Measurements from ENCODE around the gene HS3ST3B1.

Gene HS3ST3B1

GRCh38 chr17:14336418-14336817 is 35.5 kb downstream of the HS3ST3B1 start:
- H3K4me1 ChIP-seq (ENCODE audit: control insufficient read depth, insufficient read depth, low read length, poor library complexity, severe bottlenecking), result peaks cover 5% of the 10 kb centered on the region
- no peaks in the 10 kb centered on the region for H3K36me3 ChIP-seq (ENCODE audit: control insufficient read depth, insufficient read depth, low read length)
- H3K27ac ChIP-seq (ENCODE audit: low read depth, low read length, severe bottlenecking), result no peak overlapping the region
- H3K9me3 ChIP-seq (ENCODE audit: control insufficient read depth, low read length), result no peaks in the 10 kb centered on the region
- H3K4me3 ChIP-seq (ENCODE audit: extremely low read depth, insufficient read depth, low read length, poor library complexity, severe bottlenecking), result no peak overlapping the region
- WGBS, 2 experiments (ENCODE audit: insufficient coverage in 2 of 2), result 91 to 100% methylated on average over 2 to 4 of the region's 4 CpGs

DNA sequence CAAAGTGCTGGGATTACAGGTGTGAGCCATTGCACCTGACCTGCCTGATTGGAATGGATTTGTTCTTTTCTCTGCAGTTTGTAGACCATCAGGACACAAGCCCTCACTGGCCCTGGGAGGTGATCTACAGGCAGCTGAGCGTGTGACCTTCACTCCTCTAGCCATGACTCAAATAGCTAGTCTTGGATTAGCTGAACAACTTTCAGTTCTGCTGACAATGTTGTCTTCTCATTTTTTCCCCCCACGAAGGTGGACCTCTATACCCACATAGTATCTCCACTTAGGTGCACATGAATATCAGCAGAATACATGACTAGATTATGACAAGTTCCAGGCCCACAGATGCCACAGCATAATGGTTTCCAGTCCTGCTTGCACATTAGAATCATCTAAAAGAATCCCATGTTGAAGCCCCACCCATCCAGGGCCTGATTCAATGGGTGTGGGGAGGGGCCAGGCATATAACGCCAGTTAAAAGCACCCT is 36.8 kb downstream of the HS3ST3B1 start:
- 93% methylated on average over 3 of the region's 3 CpGs for WGBS, 2 experiments (ENCODE audit: insufficient coverage in 2 of 2)
- Histone ChIP-seq H3K4me1 (ENCODE audit: control insufficient read depth, insufficient read depth, low read length, poor library complexity, severe bottlenecking) (no peaks in the 10 kb centered on the region), H3K27ac (ENCODE audit: low read depth, low read length, severe bottlenecking) (no peak overlapping the region), H3K9me3 (ENCODE audit: control insufficient read depth, low read length) (no peaks in the 10 kb centered on the region), H3K4me3 (ENCODE audit: extremely low read depth, insufficient read depth, low read length, poor library complexity, severe bottlenecking) (no peak overlapping the region), H3K36me3 (ENCODE audit: control insufficient read depth, insufficient read depth, low read length) (no peaks in the 10 kb centered on the region)

- H3K9me3 ChIP-seq (ENCODE audit: control insufficient read depth, low read length), result no peaks in the 10 kb centered on the region
- H3K27ac ChIP-seq (ENCODE audit: low read depth, low read length, severe bottlenecking), result no peak overlapping the region
- H3K36me3 ChIP-seq (ENCODE audit: control insufficient read depth, insufficient read depth, low read length), result peaks cover 7% of the 10 kb centered on the region
- H3K4me1 ChIP-seq (ENCODE audit: control insufficient read depth, insufficient read depth, low read length, poor library complexity, severe bottlenecking), result no peaks in the 10 kb centered on the region
- H3K4me3 ChIP-seq (ENCODE audit: extremely low read depth, insufficient read depth, low read length, poor library complexity, severe bottlenecking), result no peak overlapping the region
- 69 to 92% methylated on average over 6 to 7 of the region's 12 CpGs for WGBS, 2 experiments (ENCODE audit: insufficient coverage in 2 of 2)
Observed at GRCh38 chr17:14340857-14341754, 40.2 kb downstream of the HS3ST3B1 start.

DNA sequence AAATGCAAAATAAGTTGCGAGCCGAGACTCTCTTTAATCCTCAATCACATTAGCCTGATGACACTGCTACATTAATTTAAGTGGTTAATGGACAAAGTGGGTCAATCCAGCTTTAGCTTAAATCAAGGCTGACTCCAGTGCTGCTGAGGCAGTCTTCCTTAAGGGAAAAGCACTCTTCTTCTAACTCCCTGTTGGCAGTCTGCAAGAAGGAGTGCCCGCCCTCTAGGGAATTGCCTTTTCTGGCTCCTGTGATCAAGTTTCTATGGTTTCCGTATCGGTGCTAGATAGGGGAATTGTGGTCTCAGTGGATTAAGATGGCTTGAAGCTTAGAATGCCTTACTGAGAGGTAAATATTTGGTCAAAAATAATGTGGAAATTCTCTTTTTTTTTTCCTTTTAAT is 41.0 kb downstream of the HS3ST3B1 start:
- H3K9me3 ChIP-seq (ENCODE audit: control insufficient read depth, low read length), result no peaks in the 10 kb centered on the region
- H3K4me1 ChIP-seq (ENCODE audit: control insufficient read depth, insufficient read depth, low read length, poor library complexity, severe bottlenecking), result no peaks in the 10 kb centered on the region
- H3K27ac ChIP-seq (ENCODE audit: low read depth, low read length, severe bottlenecking), result no peak overlapping the region
- H3K4me3 ChIP-seq (ENCODE audit: extremely low read depth, insufficient read depth, low read length, poor library complexity, severe bottlenecking), result no peak overlapping the region
- WGBS, 2 experiments (ENCODE audit: insufficient coverage in 2 of 2), result 55 to 69% methylated on average over 3 to 5 of the region's 5 CpGs
- H3K36me3 ChIP-seq (ENCODE audit: control insufficient read depth, insufficient read depth, low read length), result peaks cover 7% of the 10 kb centered on the region

DNA sequence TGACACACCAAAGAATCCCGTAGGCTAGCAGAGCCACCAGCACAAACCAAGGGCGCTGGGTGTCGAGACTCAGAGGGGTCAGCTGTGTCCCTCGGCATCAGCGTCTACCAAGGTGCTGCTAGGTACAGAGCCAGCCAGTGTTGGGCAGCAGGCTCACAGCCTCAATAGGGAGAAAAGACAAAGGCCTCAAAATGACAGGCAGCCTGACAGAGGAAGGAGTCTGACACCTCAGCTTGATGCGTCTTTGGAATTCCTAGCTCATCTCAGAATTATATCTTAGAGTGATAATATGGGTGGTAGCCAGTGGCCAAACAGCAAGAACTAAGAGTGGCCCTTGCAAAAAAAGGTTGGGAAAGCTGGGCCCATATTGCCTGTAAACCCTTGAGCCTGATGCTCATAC is 45.9 kb downstream of the HS3ST3B1 start:
- Histone ChIP-seq H3K36me3 (ENCODE audit: control insufficient read depth, insufficient read depth, low read length) (peaks cover 7% of the 10 kb centered on the region), H3K27ac (ENCODE audit: low read depth, low read length, severe bottlenecking) (no peak overlapping the region), H3K9me3 (ENCODE audit: control insufficient read depth, low read length) (no peaks in the 10 kb centered on the region)

GRCh38 chr17:14351493-14351892 is 50.6 kb downstream of the HS3ST3B1 start:
- peaks cover 4% of the 10 kb centered on the region for H3K9me3 ChIP-seq (ENCODE audit: control insufficient read depth, low read length)
- no peaks in the 10 kb centered on the region for H3K36me3 ChIP-seq (ENCODE audit: control insufficient read depth, insufficient read depth, low read length)
- 95 to 96% methylated on average over 3 of the region's 3 CpGs for WGBS, 2 experiments (ENCODE audit: insufficient coverage in 2 of 2)
- H3K4me1 ChIP-seq (ENCODE audit: control insufficient read depth, insufficient read depth, low read length, poor library complexity, severe bottlenecking), result no peaks in the 10 kb centered on the region
- H3K27ac ChIP-seq (ENCODE audit: low read depth, low read length, severe bottlenecking), result no peak overlapping the region
- H3K4me3 ChIP-seq (ENCODE audit: extremely low read depth, insufficient read depth, low read length, poor library complexity, severe bottlenecking), result no peak overlapping the region

More for the DNA sequence above, 45.9 kb downstream of the HS3ST3B1 start:
- WGBS, 2 experiments (ENCODE audit: insufficient coverage in 2 of 2), result 85 to 91% methylated on average over 5 of the region's 6 CpGs
- Histone ChIP-seq H3K4me3 (ENCODE audit: extremely low read depth, insufficient read depth, low read length, poor library complexity, severe bottlenecking) (no peak overlapping the region), H3K4me1 (ENCODE audit: control insufficient read depth, insufficient read depth, low read length, poor library complexity, severe bottlenecking) (no peaks in the 10 kb centered on the region)

GRCh38 chr17:14352136-14352535 is 51.3 kb downstream of the HS3ST3B1 start:
- no peaks in the 10 kb centered on the region for H3K4me1 ChIP-seq (ENCODE audit: control insufficient read depth, insufficient read depth, low read length, poor library complexity, severe bottlenecking)
- no peaks in the 10 kb centered on the region for H3K36me3 ChIP-seq (ENCODE audit: control insufficient read depth, insufficient read depth, low read length)
- 100% methylated on average over 1 of the region's 2 CpGs; no CpG with 5 or more reads in 1 of the 2 experiments for WGBS, 2 experiments (ENCODE audit: insufficient coverage in 2 of 2)
- no peak overlapping the region for H3K27ac ChIP-seq (ENCODE audit: low read depth, low read length, severe bottlenecking)
- no peak overlapping the region for H3K4me3 ChIP-seq (ENCODE audit: extremely low read depth, insufficient read depth, low read length, poor library complexity, severe bottlenecking)
- peaks cover 4% of the 10 kb centered on the region for H3K9me3 ChIP-seq (ENCODE audit: control insufficient read depth, low read length)

GRCh38 chr17:14353861-14354474 is 53.1 kb downstream of the HS3ST3B1 start:
- Histone ChIP-seq H3K9me3 (ENCODE audit: control insufficient read depth, low read length) (peaks cover 4% of the 10 kb centered on the region), H3K4me1 (ENCODE audit: control insufficient read depth, insufficient read depth, low read length, poor library complexity, severe bottlenecking) (no peaks in the 10 kb centered on the region), H3K27ac (ENCODE audit: low read depth, low read length, severe bottlenecking) (no peak overlapping the region), H3K36me3 (ENCODE audit: control insufficient read depth, insufficient read depth, low read length) (no peaks in the 10 kb centered on the region), H3K4me3 (ENCODE audit: extremely low read depth, insufficient read depth, low read length, poor library complexity, severe bottlenecking) (no peak overlapping the region)
- 85 to 87% methylated on average over 5 of the region's 5 CpGs for WGBS, 2 experiments (ENCODE audit: insufficient coverage in 2 of 2)

- H3K4me3 ChIP-seq (ENCODE audit: extremely low read depth, insufficient read depth, low read length, poor library complexity, severe bottlenecking), result no peak overlapping the region
- H3K4me1 ChIP-seq (ENCODE audit: control insufficient read depth, insufficient read depth, low read length, poor library complexity, severe bottlenecking), result no peaks in the 10 kb centered on the region
- WGBS, 2 experiments (ENCODE audit: insufficient coverage in 2 of 2), result 80 to 100% methylated on average over 1 of the region's 2 CpGs
- H3K27ac ChIP-seq (ENCODE audit: low read depth, low read length, severe bottlenecking), result no peak overlapping the region
- peaks cover 4% of the 10 kb centered on the region for H3K9me3 ChIP-seq (ENCODE audit: control insufficient read depth, low read length)
- H3K36me3 ChIP-seq (ENCODE audit: control insufficient read depth, insufficient read depth, low read length), result no peaks in the 10 kb centered on the region
Observed at GRCh38 chr17:14354807-14355206, 53.9 kb downstream of the HS3ST3B1 start.

DNA sequence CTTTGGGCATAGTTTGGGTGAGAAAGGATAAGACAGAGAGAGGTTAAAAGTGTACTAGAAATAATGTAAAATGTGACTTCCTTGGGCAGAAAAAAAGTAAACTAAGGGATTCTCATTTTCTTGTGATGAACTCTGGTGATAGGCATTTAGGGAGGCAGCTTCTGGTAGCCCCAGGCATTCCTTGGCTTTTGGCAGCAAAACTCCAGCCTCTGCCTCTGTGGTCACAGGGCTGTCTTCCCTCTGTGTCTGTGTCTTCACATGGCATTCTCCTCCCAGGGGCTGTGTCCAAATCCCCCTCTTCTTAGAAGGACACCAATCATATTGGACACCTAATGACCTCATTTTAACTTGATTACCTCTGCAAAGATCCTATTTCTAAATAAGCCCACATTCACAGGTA is 54.7 kb downstream of the HS3ST3B1 start:
- Histone ChIP-seq H3K27ac (ENCODE audit: low read depth, low read length, severe bottlenecking) (no peak overlapping the region), H3K36me3 (ENCODE audit: control insufficient read depth, insufficient read depth, low read length) (no peaks in the 10 kb centered on the region), H3K9me3 (ENCODE audit: control insufficient read depth, low read length) (peaks cover 4% of the 10 kb centered on the region), H3K4me3 (ENCODE audit: extremely low read depth, insufficient read depth, low read length, poor library complexity, severe bottlenecking) (no peak overlapping the region), H3K4me1 (ENCODE audit: control insufficient read depth, insufficient read depth, low read length, poor library complexity, severe bottlenecking) (no peaks in the 10 kb centered on the region)
